Nephron (organoid): ENCODE data around the gene CSF3.

Source experiments
- H3K27ac Mint-ChIP-seq, 3 experiments: 2 replicates each; pipeline ENCODE4 v1.8.0; 2020; ENCODE audit warnings: mixed read lengths in 3 of 3, mild to moderate bottlenecking in 2 of 3, moderate library complexity in 1 of 3
- H3K27me3 Mint-ChIP-seq: 2 replicates; pipeline ENCODE4 v1.8.0; 2021; ENCODE audit warnings: low read depth, mild to moderate bottlenecking, moderate library complexity, mixed read lengths
- H3K36me3 Mint-ChIP-seq: 2 replicates; pipeline ENCODE4 v1.8.0; 2020; ENCODE audit warnings: low read depth, mixed read lengths
- H3K4me1 Mint-ChIP-seq: 2 replicates; pipeline ENCODE4 v1.8.0; 2020; ENCODE audit warnings: mixed read lengths
- H3K4me3 Mint-ChIP-seq, 3 experiments: 2 replicates each; pipeline ENCODE4 v1.8.0; 2020; ENCODE audit warnings: mild to moderate bottlenecking in 3 of 3, mixed read lengths in 3 of 3, moderate library complexity in 2 of 3
- H3K9me3 Mint-ChIP-seq: 2 replicates; pipeline ENCODE4 v1.8.0; 2020; ENCODE audit warnings: mixed read lengths
- TF ChIP-seq, protein P1 (sequence below), 3 experiments: fragments of 200-600 bp; sonication (generic); IDR thresholded peaks; one replicate each; pipeline ENCODE4 v1.5.0; 2021; ENCODE audit warnings: antibody characterized with exemption in 3 of 3; ENCODE audit not compliant: unreplicated experiment in 3 of 3

The CSF3 gene

DNA sequence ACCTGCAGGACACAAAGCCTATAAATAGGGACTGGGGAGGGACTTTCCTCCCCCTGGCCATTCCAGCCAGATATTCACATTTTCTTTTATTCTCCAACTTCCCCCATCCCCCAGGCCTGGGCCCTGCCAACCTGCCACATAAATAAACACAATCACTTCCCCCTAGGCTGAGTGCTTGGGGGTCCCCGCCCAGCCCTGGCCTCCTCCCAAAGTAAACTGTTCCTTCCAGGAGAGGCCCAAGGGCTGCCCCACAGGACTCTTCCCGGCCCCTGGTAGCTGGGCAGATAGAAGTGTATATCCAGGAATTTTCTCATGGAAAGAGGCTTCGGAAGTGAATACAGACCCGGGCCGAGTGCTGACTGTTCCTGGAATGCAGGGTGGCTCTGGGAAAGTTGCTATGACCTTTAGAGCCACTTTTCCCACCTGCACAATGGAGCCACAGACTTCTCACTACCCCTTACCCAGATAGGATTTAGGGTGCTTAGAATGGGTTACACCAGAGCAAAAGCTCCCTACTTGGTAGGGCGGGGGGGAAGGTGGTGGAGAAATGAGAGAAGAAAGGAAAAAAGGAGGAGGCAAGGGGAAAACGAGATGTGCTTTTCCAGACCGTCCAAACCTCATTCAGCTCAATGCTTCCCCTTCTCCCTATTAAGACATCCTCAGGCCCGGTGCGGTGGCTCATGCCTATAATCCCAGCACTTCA, 8.5 kb downstream of the CSF3 start:
- TF ChIP-seq, protein P1, sequence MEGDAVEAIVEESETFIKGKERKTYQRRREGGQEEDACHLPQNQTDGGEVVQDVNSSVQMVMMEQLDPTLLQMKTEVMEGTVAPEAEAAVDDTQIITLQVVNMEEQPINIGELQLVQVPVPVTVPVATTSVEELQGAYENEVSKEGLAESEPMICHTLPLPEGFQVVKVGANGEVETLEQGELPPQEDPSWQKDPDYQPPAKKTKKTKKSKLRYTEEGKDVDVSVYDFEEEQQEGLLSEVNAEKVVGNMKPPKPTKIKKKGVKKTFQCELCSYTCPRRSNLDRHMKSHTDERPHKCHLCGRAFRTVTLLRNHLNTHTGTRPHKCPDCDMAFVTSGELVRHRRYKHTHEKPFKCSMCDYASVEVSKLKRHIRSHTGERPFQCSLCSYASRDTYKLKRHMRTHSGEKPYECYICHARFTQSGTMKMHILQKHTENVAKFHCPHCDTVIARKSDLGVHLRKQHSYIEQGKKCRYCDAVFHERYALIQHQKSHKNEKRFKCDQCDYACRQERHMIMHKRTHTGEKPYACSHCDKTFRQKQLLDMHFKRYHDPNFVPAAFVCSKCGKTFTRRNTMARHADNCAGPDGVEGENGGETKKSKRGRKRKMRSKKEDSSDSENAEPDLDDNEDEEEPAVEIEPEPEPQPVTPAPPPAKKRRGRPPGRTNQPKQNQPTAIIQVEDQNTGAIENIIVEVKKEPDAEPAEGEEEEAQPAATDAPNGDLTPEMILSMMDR (IDR thresholded peaks at IDR 0.05; ENCODE audit: unreplicated experiment in 3 of 3): no peak
- peak overlapping the region in 2 of 3 experiments; percentile 61 to 68 for H3K27ac Mint-ChIP-seq
- H3K9me3 Mint-ChIP-seq: no peaks in the 10 kb centered on the region
- H3K4me1 Mint-ChIP-seq: peaks cover 33% of the 10 kb centered on the region
- peaks cover 53% of the 10 kb centered on the region for H3K36me3 Mint-ChIP-seq
- no peak overlapping the region for H3K4me3 Mint-ChIP-seq
- H3K27me3 Mint-ChIP-seq: no peaks in the 10 kb centered on the region

DNA sequence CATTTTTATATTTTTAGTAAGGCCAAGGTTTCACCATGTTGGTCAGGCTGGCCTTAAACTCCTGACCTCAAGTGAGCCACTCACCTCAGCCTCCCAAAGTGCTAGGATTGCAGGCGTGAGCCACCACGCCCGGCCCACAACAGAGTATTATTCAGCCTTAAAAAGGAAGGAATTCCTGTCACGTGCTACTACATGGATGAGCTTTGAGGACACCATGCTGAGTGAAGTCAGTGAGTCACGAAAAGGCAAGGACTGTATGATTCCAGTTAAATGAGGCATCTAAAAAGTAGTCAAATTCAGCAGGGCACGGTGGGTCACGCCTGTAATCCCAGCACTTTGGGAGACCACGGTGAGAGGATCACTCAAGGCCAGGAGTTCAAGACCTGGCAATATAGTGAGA, 9.7 kb downstream of the CSF3 start:
- peaks cover 27% of the 10 kb centered on the region for H3K4me1 Mint-ChIP-seq
- H3K36me3 Mint-ChIP-seq: peaks cover 56% of the 10 kb centered on the region
- no peaks in the 10 kb centered on the region for H3K27me3 Mint-ChIP-seq

DNA sequence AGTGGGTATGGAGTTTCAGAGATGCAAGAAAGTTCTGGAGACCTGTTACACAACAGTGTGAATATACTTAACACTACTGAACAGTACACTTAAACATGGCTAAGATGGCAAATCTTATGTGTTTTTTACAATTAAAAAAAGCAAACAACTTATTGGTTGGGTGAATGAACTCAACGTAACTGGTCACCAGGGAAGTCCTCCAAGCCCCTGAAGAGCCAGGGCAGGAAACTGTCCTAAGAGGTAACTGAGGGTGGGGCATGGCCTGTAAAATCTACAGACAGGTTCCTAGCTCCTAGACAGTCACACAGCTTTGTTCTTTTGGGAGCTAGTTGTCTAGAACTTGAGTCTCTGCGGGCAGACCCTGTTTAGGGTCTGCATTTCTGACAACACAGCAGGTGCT, 10.3 kb downstream of the CSF3 start:
- Mint-ChIP-seq H3K36me3 (peaks cover 54% of the 10 kb centered on the region), H3K4me3 (no peak overlapping the region), H3K27me3 (no peaks in the 10 kb centered on the region), H3K9me3 (no peaks in the 10 kb centered on the region), H3K27ac (no peak overlapping the region), H3K4me1 (peaks cover 27% of the 10 kb centered on the region)
- TF ChIP-seq, protein P1 (IDR thresholded peaks at IDR 0.05; ENCODE audit: unreplicated experiment in 3 of 3): no peak

More for the DNA sequence above, 9.7 kb downstream of the CSF3 start:
- Mint-ChIP-seq H3K9me3 (no peaks in the 10 kb centered on the region), H3K27ac (no peak overlapping the region), H3K4me3 (no peak overlapping the region)
- TF ChIP-seq, protein P1 (IDR thresholded peaks at IDR 0.05; ENCODE audit: unreplicated experiment in 3 of 3): no peak

DNA sequence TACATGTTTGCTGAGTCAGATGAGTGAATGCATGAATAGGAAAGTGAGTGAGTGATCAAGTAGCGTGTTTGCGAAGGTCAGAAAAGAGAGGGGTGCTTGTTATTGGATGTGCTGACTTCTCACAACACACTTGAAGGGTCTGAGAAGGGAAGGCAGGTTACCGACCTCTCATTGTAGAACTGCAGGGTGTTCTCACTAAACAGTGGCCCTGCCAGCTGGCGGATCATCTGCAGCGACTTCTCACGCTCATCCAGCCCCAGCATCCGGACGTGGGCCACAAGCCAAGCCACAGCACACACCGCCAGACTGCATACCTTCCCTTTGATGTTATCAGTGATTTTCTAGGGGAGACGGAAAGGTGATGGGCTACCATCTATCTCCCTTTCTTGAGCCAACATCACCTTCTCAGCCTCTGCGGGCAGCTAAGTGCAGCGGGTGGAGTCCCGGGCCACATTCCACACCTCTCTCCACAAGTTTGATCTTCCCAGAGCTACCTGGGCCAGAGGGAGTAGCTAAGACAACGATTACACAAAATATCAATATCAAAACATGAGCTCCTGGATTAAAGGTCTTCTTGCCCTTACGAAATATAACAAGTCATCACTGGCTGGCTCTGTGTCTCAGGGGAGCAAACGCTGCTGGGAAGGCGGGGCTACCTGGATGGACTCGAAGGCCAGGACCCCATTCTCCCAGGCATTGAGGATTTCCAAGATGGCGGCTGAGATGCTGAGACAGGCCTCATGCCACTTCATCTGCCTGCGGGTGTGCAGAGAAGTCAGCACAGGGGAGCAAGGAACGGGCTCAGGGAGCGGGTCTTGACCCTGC, 11.0 kb downstream of the CSF3 start:
- Mint-ChIP-seq H3K36me3 (peaks cover 55% of the 10 kb centered on the region), H3K9me3 (no peaks in the 10 kb centered on the region), H3K27ac (no peak overlapping the region), H3K27me3 (no peaks in the 10 kb centered on the region), H3K4me3 (no peak overlapping the region), H3K4me1 (peaks cover 23% of the 10 kb centered on the region)
- TF ChIP-seq, protein P1 (IDR thresholded peaks at IDR 0.05; ENCODE audit: unreplicated experiment in 3 of 3): no peak

DNA sequence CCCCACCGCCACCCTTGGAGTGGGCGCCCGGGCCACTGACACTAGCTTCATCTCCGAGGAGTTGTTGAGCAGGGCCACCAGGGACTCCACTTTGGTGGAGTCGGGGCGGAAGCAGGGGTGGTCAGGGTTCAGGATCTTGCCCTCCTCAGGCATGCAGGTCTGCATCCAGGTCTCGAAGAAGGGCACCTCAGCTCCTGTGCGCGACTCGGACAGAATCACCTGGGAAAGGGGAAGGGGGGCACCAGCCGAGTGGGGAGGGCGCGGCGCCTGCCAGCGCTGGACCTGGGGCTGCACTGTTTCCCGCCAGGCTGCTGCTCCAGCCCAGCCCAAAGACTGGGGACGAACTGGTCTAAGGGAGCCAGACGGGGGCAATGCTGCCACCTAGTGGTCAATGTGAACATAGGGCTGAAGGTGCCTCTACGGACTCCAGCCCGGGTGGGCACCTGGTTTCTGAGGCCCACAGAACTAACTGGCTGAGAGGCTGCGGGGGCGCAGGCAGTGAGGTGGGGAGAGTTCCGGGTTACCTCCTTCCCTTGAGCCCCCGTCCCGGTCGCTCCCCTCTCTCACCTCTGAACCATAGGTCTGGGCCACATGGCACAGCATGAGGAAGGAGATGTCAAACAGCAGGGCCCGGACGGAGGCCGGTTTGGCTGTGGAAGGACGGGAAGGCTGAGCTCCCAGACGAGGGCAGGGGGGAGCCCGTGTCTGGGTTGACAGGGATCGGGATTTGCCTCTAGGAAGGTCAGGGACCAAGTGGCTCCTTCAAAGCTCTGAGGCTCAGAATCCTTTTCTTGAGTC, 11.8 kb downstream of the CSF3 start:
- Mint-ChIP-seq H3K27me3 (no peaks in the 10 kb centered on the region), H3K4me3 (no peak overlapping the region), H3K4me1 (peaks cover 15% of the 10 kb centered on the region), H3K9me3 (no peaks in the 10 kb centered on the region), H3K36me3 (peaks cover 52% of the 10 kb centered on the region), H3K27ac (no peak overlapping the region)
- TF ChIP-seq, protein P1 (IDR thresholded peaks at IDR 0.05; ENCODE audit: unreplicated experiment in 3 of 3): peak; percentile 89 to 92 (median 90)
